Astrocyte (in vitro differentiated cells and primary cell): ENCODE results near the gene LGALS1.

Experiments used
- EZH2 ChIP-seq: IDR thresholded peaks from 2 replicates; pipeline ENCODE4 v1.6.1; 2012; ENCODE audit warnings: mild to moderate bottlenecking, low read length, inconsistent platforms; ENCODE audit not compliant: insufficient read depth
- TF ChIP-seq, protein P1 (sequence below): IDR thresholded peaks from 2 replicates; pipeline ENCODE4 v1.5.1; 2011; ENCODE audit warnings: low read depth, mild to moderate bottlenecking, inconsistent platforms, low read length, moderate library complexity; ENCODE audit not compliant: insufficient read depth

DNA sequence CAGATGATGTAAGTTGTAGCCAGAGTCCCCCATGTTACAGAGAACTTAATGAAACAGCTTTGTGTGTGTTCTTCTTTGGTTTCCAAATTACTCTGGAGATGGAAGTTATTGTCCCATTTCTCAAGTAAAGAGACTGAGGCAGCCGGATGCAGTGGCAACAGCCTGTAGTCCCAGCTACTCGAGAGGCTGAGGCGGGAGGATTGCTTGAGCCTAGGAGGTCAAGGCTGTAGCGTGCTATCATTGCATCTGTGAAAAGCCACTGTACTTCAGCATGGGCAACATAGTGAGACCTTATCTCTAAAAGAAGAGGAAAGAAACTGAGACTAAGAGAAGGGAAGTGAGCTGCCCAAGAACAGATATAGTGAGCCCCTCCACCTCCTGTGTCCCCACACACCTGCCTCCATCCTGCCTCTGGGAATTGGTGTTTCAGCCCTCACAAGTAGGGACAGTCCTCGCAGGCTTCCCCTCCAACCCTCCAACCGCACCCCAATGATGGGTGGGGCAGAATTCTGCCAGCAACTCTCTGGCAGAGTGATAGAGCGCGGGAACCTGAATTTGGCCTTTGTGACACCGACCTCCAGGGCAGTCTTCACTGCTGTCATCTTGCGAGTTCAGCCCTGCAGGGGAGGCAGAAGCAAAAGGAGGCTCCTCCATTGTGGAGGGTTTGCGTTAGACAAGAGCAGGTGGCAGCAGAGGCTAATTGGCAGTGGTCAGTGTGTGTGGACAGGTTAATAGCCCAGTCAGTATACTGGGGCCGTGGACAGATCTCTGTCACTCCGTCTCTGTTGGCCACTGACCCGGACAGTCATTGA is 15.3 kb upstream of the LGALS1 start:
- TF ChIP-seq EZH2 = no peak
- TF ChIP-seq, protein P1, sequence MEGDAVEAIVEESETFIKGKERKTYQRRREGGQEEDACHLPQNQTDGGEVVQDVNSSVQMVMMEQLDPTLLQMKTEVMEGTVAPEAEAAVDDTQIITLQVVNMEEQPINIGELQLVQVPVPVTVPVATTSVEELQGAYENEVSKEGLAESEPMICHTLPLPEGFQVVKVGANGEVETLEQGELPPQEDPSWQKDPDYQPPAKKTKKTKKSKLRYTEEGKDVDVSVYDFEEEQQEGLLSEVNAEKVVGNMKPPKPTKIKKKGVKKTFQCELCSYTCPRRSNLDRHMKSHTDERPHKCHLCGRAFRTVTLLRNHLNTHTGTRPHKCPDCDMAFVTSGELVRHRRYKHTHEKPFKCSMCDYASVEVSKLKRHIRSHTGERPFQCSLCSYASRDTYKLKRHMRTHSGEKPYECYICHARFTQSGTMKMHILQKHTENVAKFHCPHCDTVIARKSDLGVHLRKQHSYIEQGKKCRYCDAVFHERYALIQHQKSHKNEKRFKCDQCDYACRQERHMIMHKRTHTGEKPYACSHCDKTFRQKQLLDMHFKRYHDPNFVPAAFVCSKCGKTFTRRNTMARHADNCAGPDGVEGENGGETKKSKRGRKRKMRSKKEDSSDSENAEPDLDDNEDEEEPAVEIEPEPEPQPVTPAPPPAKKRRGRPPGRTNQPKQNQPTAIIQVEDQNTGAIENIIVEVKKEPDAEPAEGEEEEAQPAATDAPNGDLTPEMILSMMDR = no peak
